WERI-Rb-1 (cell line): ENCODE results near the gene TEKT2.

Source experiments
- DNase-seq: peaks from one replicate; pipeline ENCODE4 v3.0.0-alpha.2; 2020
- H3K27ac ChIP-seq: fragments of 250-450 bp; sonication (Bioruptor Pico); 2 replicates; pipeline ENCODE4 v1.5.1; 2020; ENCODE audit warnings: mild to moderate bottlenecking, moderate library complexity
- H3K27me3 ChIP-seq: fragments of 250-450 bp; sonication (Bioruptor Pico); 2 replicates; pipeline ENCODE4 v1.5.1; 2021; ENCODE audit warnings: mild to moderate bottlenecking, low read depth, moderate library complexity; ENCODE audit not compliant: insufficient read depth, severe bottlenecking
- H3K36me3 ChIP-seq: fragments of 250-450 bp; sonication (Bioruptor Pico); 2 replicates; pipeline ENCODE4 v1.5.1; 2020; ENCODE audit warnings: mild to moderate bottlenecking, moderate library complexity
- H3K4me3 ChIP-seq: 2 replicates; pipeline ENCODE4 v1.5.1; 2011; ENCODE audit warnings: low read depth, mild to moderate bottlenecking, control low read depth, low read length
- H3K9me3 ChIP-seq: fragments of 250-450 bp; sonication (Bioruptor Pico); 2 replicates; pipeline ENCODE4 v1.5.1; 2021; ENCODE audit warnings: mild to moderate bottlenecking, moderate library complexity; ENCODE audit not compliant: severe bottlenecking
- CTCF ChIP-seq: IDR thresholded peaks from 2 replicates; pipeline ENCODE4 v1.5.1; 2011; ENCODE audit warnings: low read depth, mild to moderate bottlenecking, control low read depth, inconsistent platforms, low read length

Gene TEKT2

GRCh38 chr1:36076979-36077573 lies 6.8 kb upstream of the TEKT2 start:
- no peaks in the 10 kb centered on the region for H3K27me3 ChIP-seq
- no peaks in the 10 kb centered on the region for H3K36me3 ChIP-seq
- no peak overlapping the region for H3K4me3 ChIP-seq
- no peak for TF ChIP-seq CTCF
- H3K27ac ChIP-seq = no peak overlapping the region
- no peak for DNase-seq
- no peaks in the 10 kb centered on the region for H3K9me3 ChIP-seq

- Histone ChIP-seq H3K27me3 (no peaks in the 10 kb centered on the region), H3K4me3 (no peak overlapping the region), H3K27ac (no peak overlapping the region), H3K36me3 (no peaks in the 10 kb centered on the region), H3K9me3 (no peaks in the 10 kb centered on the region)
- no peak for DNase-seq
- TF ChIP-seq CTCF = no peak
Measured at GRCh38 chr1:36080236-36080635, 3.7 kb upstream of the TEKT2 start.

GRCh38 chr1:36080801-36081200 lies 3.1 kb upstream of the TEKT2 start:
- no peak overlapping the region for H3K27ac ChIP-seq
- TF ChIP-seq CTCF = no peak
- H3K27me3 ChIP-seq = no peaks in the 10 kb centered on the region
- DNase-seq = no peak
- H3K9me3 ChIP-seq = no peaks in the 10 kb centered on the region
- H3K4me3 ChIP-seq = no peak overlapping the region
- H3K36me3 ChIP-seq = no peaks in the 10 kb centered on the region

GRCh38 chr1:36081926-36082485 lies 1.9 kb upstream of the TEKT2 start:
- Histone ChIP-seq H3K9me3 (no peaks in the 10 kb centered on the region), H3K27me3 (no peaks in the 10 kb centered on the region), H3K36me3 (no peaks in the 10 kb centered on the region), H3K4me3 (no peak overlapping the region), H3K27ac (no peak overlapping the region)
- DNase-seq = no peak
- TF ChIP-seq CTCF = 0 out of 2 replicates have a peak, but pooled peaks have one; percentile 11

- no peaks in the 10 kb centered on the region for H3K36me3 ChIP-seq
- DNase-seq = no peak
- no peak for TF ChIP-seq CTCF
- H3K27ac ChIP-seq = no peak overlapping the region; the same call in 1 of the 2 replicates
- H3K4me3 ChIP-seq = no peak overlapping the region; the same call in 1 of the 2 replicates
- no peaks in the 10 kb centered on the region for H3K9me3 ChIP-seq
- H3K27me3 ChIP-seq = no peaks in the 10 kb centered on the region
Measured at GRCh38 chr1:36083219-36083618, 675 bp upstream of the TEKT2 start.
